ENCODE measurements around the gene GRID1.

The GRID1 gene

DNA sequence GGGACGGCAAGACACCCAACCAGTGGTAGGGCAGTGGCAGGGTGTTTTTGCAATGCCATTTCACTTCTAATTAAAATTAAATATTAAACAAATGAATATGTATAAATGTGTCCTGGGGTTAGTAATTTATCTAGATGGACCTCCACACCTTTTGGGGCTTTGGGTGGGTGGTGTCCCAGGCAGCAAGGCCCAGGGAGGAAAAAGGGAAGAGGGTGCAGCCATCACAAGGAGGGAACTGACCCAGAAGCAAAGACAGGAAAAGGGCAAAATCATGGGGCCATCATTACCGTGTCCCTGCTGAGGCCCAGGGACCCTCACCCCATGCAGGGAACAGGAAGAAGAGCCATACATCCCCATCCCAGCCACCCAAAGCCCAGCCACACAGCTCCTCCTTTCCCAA is 204.6 kb downstream of the GRID1 start:
- DNase-seq, result no peak

DNA sequence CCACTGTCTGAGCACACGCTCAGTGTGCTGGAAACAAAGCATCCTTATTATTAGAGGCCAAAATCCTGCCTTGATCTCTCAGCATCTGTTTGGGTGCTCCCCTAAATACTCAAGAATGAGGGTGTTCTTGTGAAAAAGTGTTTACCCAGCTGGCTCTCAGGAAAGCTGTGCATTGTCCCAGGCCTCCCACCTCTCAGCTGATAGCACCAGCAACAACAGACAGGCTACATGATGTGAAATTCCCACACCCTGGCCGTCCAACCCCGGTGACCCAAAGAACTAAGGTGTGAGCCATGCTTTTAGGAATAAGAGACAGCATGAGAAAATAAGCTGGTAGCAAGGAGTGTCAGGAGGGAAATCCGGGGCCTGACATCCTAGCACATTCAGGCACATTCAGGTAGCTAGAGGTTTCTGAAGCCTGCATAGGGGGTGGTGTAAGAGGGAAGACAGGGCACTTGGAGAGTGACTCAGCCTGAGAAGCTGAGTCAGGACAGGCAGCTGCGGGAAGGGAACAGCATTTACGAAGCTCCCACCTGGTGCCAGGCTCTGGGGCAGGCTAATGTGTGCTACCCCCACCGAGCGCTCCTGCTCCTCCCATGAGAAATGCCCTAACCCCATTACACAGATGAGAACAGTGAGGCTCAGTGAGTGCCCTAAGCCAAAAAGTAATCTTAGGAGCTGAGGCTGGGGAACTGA is 205.6 kb downstream of the GRID1 start:
- DNase-seq, result no peak

DNA sequence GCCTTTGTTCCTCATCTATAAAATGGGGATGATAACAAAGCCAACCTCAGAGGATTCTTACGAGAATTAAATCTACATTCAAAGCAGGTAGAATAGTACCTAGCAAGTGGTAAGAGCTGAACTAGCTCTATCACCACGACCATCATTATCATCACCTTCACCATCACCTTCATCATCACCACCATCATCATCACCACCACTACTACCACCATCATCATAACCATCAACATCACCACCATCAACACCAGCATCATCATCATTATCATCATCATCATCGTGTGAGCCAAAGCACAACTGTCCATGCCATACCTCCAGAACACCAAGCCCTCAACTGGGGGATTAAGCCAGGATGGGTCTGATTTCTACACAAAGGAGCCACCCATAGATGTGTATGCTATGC is 206.8 kb downstream of the GRID1 start:
- DNase-seq, result no peak

DNA sequence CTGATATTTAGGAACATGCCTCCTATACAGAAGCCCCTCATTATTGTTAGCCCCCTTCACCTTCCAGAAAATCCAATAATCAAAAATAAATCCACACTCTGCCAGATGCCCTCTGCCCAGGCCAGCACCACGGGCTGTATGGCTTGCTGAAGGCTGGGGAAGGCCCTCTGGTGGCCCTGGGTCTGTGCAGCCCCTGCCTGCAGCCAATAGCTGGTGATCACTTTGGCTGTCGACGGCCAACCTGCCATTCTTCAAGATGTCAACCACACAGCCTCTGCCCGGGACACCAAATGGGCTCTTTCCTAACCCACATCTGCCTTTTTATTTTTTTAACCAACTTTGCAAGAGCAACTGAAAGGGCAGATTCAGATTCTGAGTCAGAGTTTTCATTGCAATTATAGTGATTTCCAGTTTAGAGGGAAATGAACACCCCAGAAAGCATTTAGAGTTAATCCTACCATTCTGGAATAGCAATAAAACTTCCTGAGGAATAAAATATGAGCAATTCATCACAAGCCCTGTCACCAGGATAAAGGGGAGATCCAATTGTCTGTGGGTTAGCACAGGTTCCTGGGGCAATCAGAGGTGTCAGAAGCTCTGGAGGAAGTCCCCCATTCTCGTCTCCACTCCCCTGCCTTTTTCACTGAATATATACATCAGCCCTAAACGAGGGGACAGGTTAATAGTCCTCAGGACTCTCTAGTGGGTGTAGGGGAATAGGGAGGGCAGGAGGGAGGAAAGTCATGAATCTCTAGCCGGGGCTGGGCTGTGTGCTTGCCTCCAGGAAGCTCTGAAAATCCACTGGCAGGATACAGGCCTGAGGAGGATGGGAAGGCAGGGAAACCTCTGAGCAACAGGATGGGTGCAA is 211.3 kb downstream of the GRID1 start:
- no peak for DNase-seq

DNA sequence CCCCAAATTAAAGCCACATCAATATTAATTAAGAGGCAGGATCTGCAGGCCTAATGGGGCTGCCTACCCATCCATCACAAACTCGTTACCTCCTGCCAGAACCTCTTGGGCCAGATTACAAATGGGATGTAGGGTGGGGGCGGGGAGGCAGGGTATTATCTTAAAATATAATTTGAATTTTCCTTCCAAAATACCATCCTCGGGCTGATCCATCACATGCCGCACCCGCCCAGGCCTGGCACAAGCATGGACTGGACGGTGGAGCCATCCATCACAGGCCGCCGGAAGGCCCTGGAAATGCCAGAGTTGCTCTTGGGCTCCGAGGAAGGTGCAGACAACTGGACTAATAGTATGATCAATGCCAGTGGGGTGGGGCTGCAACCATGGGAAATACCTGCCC is 212.8 kb downstream of the GRID1 start:
- no peak for DNase-seq

DNA sequence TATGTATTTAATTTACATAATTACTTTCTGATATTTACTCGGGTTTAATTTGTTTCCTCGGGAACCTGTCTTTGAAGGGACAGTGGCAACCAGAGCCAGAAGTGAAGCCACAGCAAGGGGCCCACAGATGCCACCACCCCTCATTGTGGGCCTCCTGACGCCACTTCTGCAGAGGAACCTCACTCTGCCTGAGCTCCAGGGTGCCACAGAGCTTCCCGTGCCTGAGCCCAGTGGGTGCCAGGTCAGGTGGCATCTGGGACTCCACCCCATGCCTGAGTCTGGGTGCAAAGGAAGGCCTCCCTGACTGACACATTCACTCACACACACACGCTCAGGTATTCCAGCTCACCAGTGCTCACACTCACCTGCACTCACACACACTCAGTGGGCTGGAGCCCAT is 213.7 kb downstream of the GRID1 start:
- no peak for DNase-seq

DNA sequence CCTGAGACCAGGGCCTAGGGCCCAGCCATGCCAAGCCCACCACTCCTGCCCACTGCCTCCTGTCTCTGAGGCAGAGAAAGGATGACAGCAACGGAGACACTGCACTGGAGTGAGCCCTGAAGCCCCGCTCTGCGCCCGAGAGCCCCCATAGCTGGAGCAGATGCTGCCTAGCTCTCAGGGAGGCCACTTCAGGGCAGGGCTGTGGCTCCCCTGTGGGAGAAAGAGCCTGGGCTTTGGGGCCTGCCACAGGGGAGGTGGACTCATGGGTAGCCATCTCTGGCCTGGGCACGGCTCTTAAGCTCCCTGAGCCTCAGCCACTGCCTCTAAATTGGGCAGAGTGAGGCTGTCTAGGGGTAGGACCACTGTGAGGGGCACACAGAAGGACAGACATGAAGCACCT is 214.2 kb downstream of the GRID1 start:
- DNase-seq, result no peak

DNA sequence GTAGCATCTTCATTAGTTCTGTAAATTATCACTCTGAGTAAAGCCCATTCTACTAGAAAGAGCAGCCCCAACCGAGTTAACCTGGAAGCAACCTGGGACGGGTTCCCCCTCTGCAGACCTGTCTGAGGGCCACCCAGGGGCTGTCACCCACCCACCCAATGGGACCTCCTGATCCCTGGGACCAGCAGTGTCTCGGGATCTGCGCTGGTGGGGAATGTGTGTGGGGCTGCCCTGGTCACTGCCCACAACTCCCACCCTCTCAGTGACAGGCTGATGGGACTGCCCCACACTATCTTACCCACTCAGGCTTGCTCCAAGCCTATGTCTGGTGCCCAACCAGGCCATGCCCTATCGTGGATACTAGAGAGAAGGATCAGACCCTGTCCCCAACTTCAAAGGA is 215.0 kb downstream of the GRID1 start:
- DNase-seq, result no peak

DNA sequence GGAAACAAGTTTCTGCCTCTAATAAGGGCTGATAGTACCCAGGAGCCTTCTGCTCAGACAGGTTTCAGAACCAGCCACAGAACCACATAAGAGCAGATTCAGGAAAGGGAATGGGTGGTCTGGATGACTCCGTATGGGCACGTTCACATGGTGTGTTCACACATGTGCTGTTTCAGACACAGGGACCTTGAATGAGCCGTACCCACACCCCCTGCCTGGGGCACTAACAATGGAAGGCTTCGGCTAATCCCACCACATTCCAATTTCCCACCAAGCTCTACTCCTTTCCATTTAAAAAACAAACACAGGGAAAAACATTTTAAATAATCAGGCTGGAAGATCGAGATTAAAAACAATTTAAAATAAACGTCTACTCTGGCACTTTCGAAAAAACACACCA is 217.3 kb downstream of the GRID1 start:
- no peak for DNase-seq

DNA sequence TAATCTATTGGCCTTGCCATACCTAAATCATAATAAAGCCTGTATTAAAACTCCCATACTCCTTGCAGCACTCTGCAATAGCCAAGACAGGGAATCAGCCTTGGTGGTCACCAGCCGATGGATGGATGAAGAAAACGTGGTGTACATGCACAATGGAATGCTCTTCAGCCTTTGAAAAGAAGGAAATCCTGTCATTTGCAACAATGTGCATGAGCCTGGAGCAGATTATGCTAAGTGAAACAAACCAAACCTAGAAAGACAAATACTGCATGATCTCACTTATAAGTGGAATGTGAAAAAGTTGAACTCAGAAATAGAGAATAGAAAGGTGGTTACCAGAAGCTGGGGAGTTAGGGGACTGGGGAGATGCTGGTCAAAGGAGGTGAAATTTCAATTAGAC is 218.5 kb downstream of the GRID1 start:
- DNase-seq, result no peak

DNA sequence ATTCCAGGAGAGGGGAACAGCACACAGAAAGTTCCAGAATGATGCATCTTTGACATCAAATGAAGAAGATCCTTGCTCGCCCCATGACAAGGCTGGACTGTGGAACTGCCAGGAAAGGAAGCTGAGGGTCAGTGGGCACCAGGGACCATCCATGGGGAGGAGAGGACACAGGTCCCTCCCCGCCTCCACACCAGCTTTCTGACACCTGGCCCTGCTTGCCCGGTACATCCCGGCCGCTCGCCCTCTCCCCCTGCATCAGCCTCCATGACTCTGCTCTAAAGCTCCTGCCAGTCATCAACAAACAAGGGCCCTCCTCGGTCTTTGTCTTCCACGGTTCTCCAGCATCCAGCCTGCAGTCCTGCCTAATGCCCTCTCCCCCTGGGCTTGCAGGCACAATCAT is 222.3 kb downstream of the GRID1 start:
- no peak for DNase-seq

DNA sequence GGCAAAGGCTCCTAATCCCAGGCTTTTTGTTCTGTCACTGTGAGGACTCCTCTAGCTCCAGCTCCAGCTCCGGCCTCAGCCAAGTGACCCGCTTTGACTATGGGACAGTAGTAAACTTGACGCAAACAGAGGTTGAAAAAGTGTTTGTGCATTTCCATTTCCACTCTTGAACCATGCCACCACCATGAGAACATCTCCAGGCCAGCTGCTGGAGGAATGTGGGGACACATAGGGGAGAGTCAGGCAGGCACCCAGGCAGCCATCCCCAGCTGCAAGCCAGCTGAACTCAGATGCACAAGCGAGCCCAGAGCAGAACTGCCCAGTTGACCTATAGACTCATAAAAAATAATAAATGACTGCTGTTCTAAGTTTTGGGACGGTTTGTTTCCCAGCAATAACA is 224.7 kb downstream of the GRID1 start:
- DNase-seq, result no peak

DNA sequence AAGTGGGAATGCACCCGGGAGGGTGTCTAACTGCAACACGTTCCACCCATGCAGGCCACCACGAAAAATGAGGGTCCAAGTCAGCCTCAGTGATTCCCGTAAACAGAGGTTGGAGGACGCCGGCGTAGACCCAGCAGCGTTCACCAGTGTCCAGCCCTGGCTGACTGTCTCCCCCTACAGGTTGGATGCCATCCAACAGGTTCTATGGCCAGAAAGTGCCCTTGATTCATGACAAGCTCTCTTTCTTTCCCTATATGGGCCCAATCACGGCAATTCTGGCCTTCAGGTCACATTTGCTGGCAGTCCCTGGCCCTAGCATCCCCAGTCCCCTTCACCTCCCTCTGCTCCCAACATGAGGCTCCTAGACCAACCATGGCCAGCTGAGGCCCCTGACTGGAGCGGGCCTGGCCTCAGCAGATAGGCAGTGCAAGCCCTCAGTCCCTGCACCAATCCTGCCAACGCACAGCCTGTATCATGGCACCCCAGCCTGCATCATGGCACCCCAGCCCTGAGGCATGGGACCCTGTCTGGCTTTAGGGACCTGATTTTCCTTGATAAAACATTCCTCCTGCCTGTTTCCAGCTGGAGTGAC is 227.4 kb downstream of the GRID1 start:
- DNase-seq, result peak in 1 of 2 experiments; percentile 7

DNA sequence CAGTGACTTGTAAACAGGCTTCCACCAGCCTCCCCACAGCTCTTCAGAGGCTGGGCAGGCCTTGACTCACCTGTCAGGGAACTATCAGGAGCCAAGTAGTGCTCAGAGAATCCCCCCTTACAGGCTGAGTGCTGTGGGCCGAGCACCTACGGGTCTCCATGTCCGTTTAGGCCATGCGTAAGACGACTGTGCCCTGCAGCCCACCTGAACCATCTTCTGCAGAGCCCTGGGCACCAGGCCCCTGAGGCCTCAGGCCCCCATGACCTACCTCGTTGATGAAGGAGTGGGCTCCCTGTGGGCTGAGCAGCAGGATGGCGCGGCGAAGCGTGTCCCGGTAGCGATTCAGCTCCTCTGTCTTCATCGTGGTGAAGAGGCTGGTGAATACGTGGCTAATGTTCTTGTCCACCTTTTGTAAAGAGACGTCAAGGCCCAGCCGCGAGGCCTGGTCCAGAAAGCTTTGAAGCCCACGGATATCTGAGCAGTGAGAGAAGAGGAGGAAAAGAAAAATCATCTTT is 228.0 kb downstream of the GRID1 start:
- DNase-seq, result no peak

DNA sequence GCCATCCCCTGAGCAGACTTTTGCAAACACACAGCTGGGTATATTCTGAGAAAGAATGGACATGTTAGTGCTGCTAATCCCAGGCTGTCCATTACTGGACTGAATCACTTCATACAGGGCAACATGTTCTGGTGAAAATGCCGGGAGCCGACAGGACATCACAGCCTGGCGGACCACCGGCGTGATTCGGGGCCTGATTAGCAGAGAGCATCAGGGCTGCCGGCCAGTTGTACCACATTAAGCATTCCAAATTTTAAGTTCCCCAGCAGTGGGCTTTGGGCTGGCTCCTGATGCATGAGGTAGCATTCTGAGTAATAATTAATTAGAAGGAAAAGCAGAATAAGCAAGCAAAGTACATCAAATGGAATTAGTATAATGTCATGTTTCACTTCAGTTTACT is 229.0 kb downstream of the GRID1 start:
- no peak for DNase-seq

DNA sequence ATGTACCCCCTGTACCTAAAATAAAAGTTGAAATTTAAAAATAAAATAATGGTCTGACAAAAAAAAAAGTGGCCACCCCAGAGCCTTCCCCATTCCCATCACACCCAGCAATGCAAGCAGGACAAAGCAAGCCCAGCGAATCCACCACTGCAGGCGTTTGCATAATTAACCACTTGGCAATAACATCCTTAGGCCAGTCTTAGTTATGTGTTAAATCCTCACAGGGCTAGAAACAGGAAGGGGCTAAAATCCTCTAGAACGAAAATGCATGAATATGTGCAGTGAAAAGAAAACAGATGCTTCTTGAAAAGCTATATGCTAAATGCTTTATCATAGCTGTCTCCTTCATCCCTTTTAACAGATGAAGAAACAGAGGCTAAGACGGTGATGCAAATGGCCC is 229.7 kb downstream of the GRID1 start:
- no peak for DNase-seq

DNA sequence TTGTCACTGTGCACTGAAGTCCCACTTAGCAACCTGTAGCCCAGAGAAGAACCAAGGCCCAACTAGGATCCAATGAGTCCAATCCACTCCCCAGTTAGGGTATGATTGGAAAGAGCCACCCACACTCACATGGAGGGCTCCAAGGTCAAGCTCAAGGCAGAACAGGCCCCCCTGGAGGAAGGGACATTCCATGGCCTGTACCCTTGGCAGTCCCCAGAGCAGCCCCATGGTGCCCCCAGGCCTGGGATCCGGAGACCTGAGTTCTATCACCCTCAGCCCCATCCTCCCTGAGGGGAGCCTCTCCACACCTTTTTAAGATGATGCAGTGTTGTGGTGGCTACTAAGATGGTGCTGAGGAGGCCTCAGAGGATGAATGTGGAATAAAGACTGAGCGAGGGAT is 231.4 kb downstream of the GRID1 start:
- DNase-seq, result no peak

DNA sequence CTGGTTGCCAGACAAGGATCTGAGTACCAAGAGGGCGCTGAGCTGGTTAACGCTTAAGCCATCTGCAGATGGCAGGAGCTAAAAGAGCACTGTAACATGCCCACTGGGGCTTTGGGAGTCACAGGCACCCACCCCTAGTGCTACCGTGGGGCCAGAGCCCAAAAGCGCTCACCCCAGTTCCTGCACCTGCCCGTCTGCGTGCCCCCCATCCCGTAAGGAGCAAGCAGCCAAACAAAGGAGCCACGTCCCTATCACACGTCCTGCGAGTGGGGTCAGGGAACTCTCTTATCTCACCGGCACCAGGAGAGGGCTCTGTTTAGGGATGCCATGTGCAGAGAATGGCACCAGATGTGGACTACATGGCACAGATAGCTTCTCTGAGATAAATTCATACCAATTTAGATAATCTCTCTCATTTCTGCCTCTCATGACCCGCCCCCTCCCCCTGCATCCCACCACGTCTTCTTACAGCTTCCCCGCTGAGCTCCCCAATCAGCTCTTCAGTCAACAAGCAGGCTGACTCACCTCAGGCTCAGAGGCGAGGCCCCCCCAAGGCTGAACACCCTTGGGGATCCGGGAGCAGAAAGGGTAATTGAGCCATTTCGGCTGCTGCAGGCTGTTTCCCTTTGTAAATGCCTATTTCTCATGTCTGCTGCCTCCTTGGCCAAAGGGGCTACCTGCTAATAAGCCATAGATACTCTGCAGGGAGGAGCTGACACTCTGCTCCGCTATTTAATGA is 235.7 kb downstream of the GRID1 start:
- DNase-seq, result no peak

DNA sequence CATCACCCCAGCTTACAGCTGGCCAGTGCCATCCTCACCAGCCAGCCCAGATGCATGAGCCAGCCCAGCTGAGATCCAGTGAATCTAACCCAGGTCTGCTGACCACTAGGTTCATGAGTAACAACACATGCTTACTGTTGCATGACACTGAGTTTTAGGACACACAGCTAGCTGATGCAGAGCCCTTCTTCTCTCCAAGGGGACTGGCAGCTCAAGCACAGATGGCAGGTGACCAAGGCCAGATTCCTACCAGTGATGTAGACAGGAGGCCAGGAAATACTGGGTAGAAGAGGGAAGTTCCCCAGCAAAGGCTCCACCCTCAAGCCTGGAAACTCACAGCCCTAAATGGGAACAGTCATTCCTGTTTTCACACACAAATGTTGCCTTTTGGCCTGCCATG is 236.6 kb downstream of the GRID1 start:
- no peak for DNase-seq

DNA sequence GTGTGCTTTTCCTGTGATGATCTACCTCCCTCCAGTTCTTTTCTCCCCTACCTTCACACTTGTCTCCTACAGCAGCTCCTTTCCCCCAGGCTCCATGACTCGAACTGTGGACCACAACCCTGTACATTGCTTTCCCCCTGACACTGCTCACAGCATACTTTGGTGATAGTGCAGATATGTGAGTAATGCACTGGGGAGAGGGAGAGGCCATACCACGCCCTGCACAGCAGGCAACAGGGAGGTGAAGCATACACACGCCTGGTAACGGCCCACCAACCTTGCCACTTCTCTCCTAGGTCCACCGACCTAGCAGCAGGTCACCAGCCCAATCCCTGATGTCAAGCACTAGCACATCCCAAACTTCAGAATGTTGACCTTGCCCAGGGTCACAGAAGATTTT is 238.2 kb downstream of the GRID1 start:
- no peak for DNase-seq

DNA sequence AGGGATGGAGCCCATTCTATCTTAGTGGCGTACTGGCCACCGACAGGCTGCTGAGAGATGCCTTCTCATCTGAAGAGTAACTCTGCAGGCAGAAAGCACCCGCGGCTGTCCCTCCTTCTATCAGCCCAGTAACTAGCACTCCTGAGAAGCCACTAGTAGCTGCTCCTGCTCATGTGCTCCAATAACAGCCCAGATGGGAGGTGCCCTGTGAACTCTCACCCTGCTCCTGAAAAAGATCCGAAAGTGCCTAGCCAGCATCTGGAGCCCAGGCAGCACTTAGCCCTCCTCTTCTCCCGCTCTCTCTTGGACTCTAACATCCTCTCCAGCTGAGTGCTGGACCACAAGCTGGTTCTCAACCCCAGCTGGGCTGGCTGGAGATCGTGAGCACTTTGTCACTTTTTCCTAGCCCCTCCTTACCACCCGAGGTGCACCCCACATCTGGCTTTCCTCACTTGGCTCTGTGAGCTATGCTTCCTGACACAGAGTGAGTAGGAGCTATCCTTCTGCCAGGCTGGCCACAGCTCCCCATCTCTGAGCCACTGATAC is 239.2 kb downstream of the GRID1 start:
- DNase-seq, result no peak

DNA sequence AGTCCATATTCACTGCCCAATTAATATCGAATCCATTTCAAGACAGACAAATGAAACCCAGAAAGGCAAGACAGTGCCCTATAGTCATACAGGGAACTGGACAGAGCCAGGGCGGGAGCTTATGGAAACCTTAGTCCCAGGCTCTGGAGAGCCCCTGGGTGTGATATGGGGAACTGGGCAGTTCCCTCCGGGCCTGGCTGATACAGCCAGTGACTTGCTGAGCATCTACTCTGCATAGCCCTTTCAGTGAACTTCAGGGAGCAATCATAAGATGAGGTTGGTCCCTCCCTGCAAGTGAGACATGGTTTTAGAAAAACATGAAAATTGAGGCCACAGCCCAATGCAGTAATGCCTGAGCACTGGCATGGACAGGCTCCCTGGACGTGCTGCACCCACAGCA is 241.9 kb downstream of the GRID1 start:
- no peak for DNase-seq

DNA sequence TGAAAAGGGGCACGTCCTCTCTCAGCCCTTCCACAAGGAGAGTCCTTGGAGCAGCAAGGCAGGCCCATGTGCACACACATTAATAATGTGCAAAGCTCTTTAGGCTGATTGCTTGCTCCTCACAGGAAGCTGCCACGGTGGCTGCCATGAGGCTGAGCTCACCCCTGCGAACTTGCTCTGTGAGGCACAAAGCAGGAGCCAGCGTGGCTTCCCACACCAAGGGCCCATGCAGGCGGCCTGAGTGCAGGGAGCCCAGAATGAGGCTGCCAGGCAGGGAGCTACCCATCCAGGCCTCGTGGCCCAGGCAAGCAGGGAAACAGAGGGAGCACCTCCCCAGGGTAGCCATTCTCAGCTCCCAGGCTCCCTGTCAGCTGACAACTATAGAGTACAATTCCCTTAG is 242.9 kb downstream of the GRID1 start:
- DNase-seq, result no peak
